ENCODE measurements around the gene MIGA2.
"Not testable (repeated sequence)": the region's sequence is repeated elsewhere in the genome, so short reads cannot be mapped to it uniquely, and the experiment has no call there.

The MIGA2 gene

DNA sequence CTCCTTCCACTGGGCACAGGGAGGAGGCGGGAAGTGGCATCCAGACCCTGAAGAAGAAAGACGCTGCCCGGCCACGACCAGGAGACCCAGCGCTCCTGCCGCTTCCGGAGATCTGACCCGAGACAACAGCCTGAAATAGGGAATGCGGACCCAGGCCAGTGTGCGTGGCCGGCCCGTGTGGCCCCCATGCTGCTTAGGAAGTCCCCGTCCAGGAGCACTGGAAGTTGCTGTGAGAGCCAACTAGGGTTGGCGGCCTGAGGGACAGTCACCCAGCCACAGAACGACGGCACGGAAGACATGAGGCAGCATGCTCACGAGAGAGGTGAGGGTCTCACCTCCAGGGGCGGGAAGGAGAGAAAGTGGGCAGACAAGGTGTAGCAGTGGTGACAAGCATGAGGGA lies 25.3 kb upstream of the MIGA2 start:
- FAIRE-seq (no peak), DNase-seq (ENCODE audit: low spot score) (no peak)

DNA sequence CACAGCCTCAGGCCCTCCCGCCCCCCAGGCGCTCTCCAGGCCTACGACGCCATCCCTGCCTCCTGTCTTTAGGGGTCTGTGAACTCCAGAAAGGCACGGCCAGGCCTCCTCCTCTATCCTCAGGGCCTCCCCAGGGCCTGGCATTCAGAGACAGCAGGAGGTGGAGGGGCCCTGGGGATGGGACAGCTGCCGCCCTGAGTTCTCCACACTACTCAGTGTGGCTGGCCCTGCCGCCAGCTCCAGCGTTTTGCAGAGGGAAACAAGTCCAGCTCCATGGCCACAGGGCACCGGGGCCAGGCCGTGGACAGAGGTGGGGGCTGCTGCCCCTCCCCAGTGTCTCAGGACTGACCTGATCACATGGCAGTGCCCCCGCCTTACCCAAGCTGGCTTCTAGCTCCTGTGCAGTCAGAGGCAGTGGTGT lies 24.7 kb upstream of the MIGA2 start:
- DNase-seq (ENCODE audit: low spot score) (no peak), FAIRE-seq (no peak)

DNA sequence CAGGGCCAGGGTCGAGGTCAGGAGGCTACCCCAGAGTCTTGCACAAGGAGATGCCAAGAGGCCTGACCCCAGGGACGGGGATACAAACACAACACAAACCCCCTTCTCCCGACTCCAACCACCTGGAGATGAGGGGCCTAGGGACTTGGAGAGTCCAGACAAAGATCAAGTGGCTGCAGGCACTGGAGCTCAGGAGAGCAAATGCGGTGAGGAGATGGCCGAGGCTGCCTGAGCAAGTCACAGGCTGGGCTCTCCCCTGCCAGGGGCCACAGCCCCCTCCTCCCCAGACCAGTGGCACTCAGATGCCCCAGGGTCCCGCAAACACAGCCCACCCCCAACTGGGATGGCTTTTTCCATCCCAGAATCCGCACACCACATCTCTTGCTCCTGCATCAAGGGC lies 24.1 kb upstream of the MIGA2 start:
- no peak for FAIRE-seq
- DNase-seq (ENCODE audit: low spot score) = no peak

DNA sequence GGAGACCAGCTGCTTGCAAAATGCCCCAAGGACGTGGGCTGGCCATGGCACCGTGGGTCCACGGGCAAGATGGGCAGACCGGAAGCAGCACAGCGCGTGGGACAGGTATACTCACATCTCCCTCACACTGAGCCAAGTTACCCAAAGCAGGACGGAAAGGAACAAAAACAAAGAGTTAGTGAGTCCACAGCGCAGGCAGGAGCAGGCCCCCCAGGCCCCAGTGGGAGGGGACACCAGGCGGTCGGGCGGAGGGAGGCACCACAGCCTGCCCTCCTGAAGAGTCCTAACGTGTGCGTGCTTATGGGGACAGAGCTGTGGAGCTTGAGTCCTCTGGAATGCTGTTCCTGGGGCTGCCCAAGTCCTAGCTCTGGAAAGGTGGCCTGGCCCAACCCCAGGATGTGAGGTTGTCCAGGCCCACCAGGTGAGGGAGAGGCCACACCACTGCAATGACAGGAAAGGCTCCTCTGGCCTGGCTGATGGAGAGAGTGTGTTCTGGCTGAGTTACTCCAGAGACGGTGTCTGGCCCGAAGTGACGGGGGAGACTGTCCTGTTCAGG lies 23.5 kb upstream of the MIGA2 start:
- no peak for FAIRE-seq
- no peak for DNase-seq (ENCODE audit: low spot score)

DNA sequence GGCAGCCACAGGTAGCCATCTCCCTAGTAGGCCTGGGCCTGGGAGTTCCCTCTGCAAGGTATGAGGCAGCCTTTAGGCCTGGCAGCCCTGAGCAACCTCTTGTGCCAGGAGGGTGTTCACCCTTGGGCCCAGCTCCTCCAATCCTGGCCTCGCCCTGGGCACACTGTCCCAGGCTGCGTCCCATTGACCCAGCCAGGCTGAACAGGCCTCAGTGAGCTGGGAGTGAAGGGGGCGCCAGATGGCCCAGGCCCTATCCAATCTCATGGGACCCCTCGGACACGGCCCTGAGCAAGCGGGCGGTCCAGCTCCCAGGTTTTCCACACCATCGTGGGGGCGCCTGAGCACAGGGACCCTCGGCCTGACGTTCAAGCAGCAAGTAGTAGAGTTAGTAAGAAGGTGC lies 22.8 kb upstream of the MIGA2 start:
- DNase-seq (ENCODE audit: low spot score) (no peak), FAIRE-seq (no peak)

DNA sequence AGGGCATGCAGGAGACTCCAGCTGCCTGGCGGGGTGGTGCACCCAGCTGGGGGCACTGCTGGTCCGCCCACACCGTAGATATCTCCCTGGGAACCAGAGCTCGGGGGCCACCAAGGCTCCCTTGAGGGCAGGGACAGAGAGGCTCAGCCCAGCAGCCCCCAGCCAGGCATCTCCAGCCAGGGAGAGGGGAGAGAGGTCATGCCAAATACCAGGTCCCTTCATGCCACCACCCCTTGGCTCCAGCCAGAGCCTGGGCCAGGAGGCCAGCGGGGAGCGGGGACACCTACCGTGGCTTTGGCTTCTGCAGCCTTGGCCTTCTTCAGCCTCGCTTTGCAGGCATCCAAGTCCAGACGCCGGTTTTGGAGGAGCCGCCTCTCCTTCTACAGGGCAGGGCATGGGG lies 22.3 kb upstream of the MIGA2 start:
- DNase-seq (ENCODE audit: low spot score) (no peak), FAIRE-seq (no peak)

DNA sequence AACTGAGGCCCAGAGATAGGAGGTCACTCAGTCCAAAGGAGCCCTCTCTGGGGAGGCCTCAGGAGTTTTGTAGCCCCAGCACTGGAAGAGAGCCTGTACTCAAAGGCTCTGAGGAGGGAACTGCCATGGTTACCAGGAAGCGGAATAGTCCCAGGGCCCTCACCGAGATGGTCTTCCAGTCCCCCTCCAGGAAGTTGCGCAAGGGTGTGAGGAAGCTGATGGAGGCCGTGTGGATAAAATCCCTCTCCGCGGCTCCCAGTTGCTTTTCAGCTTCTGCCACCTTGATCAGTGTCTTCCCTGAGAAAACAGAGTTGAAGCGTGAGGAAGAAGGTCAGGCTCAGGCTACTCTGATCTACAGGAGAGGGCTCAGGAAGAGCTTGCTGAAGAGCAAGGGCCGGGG lies 21.8 kb upstream of the MIGA2 start:
- FAIRE-seq (no peak), DNase-seq (ENCODE audit: low spot score) (no peak)

DNA sequence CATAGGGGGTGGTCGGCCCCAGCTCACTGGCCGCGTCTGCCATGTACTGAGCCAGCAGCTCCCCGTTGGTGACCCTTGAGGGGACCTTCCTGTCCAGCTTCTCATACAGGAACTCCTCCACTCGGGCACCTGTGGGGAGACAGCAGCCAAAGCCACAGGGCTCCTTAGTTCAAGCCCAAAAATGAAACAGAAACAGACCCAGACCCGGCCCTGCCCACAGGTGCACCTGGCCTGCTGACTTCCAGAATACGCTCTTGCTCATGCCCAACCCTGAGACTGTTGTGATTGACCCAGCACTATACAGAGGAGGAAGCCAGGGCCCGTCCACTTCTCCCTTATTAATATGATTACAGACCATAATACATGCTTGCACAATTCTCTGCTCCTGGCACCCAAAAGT lies 15.3 kb upstream of the MIGA2 start:
- DNase-seq (ENCODE audit: low spot score) = no peak
- FAIRE-seq = no peak

DNA sequence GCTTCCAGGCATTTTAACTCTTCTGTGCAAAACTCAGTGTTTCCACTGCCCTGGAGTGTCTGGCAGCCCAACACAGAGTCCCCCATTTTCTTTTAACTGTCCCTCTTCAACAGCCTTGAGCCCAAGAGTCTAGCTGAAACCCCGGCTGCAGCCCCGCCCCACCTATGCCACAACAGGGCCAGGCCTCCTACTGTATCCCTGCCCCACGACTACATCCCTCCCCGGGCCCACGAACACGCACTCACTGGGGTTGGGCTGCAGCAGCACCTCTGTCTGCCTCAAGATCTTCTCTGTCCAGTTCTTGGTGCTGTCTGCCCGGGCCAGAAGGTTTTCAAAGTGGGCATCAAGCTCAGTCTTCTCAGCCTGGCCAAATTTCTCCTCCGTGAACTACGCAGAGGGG lies 14.4 kb upstream of the MIGA2 start:
- FAIRE-seq (no peak), DNase-seq (ENCODE audit: low spot score) (no peak)

DNA sequence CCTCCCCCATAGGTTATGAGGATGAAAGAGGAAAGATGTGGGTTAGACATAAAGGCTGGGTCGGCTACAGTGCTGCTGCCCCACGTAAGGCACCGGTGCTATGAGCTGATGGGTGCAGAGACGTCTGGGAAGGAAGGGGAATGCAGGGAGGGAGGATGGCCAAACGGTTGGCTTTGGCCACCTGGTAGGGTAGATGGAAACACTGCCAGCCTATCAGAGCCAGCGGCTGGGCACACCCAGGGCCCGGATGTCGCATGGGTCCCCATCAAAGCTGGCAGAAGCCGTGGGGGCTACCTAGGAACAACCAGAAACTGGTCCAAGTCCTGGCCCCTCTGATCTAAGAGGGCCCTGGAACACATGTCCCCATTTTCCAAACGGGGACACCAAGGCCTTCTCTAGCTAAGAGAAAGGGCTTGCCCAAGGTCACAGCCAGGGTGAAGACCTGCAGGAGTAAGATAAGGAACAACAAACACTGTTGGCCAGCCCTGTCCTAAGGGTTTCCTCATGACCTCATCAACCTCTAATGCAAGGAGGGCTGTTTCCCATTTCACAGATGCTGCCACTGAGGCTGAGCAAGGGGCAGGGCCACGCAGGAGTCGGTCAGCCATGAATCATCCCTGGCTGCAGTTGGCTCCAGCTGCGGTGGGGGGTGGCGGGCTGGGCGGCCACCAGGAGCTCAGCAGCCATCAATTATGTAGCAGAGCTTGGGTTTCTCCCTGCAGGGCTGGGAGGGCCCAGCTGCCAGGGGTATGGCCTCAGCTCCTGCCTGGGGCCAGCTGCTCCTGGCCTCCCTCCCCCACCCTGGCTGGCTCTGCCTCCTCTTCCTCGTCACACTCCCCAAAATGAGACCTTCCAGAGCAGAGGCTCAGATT lies 13.2 kb upstream of the MIGA2 start:
- DNase-seq (ENCODE audit: low spot score) = peak; percentile 85

DNA sequence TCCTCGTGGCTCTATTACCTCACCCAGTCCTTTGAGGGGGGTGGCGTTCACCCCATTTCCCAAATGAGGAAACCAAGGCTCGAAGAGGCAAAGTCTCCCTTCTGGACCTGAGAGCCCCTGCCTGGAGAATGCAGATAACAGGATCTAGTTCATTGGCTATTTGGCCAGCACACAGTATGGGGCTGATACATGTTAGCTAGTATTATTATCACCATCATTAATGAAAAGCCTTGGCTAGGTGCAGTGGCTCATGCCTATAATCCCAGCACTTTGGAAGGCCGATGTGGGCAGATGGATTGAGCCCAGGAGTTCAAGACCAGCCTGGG lies 12.6 kb upstream of the MIGA2 start:
- DNase-seq (ENCODE audit: low spot score) (no peak), FAIRE-seq (no peak)

More for the DNA sequence above, 13.2 kb upstream of the MIGA2 start:
- FAIRE-seq = peak; percentile 69

DNA sequence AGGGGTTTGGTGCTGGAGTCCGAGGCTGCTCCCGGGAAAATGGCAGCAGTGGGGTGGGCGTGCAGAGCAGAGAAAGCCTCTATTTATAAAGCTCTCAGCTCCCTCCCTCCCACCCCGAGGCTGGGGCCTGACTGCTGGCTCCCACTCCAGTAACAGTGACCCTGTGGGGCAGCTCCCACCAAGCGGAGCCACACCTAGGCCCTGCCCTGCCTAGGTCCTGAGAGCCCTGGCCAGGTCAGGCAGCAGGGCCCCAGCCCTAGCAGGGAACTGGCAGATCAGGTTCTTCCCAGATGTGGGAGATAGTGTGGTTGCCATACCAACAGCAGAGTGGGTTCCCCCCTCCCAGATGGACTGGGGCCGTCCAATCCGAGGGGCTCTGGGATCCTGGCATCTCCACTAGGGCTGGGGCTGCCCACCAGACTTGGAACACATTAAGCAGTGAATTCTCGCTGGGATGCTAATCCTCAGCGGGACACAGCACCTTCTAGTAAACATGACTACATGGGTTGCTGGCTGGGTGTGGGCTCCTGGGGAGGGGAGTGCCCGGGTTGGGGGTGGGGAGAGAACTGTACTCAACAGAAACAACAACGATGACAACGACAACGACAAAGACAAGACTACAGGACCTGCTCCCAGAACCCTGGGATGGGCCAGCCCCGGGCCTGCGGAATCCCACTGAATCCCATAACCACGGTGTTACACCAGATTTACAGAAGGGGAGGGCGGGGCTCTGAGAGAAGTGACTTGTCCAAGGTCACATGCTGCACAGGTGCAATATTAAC lies 9.8 kb upstream of the MIGA2 start:
- FAIRE-seq = no peak
- no peak for DNase-seq (ENCODE audit: low spot score)

DNA sequence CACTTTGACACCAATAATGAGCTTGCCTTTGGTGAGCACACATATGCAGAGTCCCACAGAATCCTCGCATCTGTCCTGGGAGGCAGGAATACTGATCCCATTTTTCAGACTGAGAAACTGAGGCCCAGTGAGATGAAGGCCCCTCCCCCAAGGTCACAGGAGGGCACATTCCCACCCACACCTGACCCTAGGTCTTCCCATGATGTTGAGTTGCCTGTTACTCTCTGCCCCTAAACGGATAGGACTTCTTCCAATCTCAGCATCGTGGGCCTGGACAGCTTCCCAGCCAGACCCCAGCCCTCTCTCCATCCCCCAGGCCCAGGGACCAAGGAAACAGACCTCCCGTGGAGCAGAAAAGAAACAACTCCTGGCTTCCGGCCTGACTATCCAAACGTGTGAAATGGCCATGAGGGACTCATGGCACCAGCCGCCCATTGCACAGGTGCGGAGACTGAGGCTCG lies 9.2 kb upstream of the MIGA2 start:
- FAIRE-seq (no peak), DNase-seq (ENCODE audit: low spot score) (peak; percentile 9)

DNA sequence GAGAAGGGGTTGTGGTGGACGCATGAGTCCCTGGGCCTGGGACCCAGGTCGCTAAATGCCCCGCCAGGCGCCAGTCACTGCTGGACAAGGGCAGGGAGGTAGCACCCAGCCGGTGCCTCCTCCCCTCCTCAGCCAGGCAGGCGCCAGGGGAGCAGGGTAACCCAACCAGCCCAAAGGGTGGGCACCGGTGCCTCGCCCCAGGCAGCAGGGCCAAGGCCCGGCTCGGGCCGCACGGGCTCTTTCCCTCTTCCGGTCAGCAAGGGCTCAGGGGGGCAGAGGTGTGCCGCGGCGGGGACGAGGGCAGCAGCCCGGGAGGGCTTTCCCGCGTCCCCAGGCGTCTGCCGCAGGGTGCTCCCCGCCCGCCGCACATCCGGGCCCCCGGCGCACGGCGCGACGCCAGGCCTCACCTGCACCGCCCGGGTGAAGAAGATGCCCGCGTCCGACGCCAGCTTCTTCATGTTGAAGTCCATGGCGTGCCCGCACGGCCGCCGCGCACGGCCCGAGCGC lies 8.7 kb upstream of the MIGA2 start:
- FAIRE-seq = no peak
- DNase-seq (ENCODE audit: low spot score) = peak; percentile 28

DNA sequence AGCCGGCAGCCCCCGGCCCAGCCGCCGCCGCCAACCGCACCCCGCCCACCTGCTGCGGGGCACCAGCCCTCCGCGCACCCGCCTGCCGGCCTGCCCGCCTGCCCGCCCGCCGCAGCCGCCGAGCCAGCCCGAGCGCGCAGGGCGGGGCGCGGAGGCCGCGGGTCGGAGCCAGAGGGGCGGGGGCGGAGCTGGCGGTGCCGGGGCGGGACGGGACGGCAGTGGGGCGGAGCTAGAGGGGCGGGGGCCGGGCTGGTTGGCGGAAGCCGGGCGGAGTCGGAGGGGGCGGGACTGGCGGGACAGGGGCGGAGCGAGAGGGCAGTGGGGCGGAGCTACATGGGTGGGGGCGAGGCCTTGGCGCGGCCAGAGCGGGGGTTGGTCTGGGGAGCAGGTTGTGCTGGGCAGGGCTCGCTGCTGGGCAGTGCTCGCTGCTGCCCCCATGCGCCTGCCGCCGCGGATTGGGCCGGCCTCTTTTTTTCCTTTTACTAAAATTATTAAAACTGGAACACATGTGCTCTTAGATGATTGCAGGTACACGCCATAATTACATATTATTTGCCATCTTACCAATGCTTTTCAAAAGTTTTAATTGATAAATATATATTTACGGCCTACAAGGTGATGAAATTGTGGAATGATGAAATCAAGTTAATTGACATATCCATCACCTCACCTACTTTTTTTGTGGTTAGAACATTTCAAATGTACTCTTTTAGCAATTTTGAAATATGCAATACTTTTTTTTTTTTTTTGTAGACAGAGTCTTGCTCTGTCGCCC lies 8.0 kb upstream of the MIGA2 start, which contains the start of gene SH3GLB2:
Gene SH3GLB2, minus strand, starts transcription at position 140 of the 775 bp plus-strand sequence. CDS start 177 bp downstream, outside the sequence.
- DNase-seq (ENCODE audit: low spot score) (peak; percentile 90), FAIRE-seq (no peak)

DNA sequence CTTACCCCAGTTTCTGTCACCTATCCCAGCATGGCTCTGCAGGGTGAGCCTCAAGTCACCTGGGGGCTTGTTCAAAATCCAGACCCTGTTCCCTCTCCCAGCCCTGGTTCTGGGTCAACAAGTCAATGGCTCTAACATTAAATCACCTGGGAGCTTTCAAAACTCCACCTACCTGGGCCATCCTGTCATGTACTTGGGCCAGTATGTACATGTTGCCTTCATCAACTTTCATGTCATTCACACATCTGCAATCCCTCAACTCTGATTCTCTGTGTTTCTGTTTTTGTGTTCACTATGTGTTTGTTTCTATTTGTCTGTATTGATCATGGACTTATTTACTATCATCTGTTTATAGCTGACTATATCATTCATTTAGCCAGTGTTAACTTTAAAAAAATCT lies 6.2 kb upstream of the MIGA2 start:
- FAIRE-seq (no peak), DNase-seq (ENCODE audit: low spot score) (no peak)

DNA sequence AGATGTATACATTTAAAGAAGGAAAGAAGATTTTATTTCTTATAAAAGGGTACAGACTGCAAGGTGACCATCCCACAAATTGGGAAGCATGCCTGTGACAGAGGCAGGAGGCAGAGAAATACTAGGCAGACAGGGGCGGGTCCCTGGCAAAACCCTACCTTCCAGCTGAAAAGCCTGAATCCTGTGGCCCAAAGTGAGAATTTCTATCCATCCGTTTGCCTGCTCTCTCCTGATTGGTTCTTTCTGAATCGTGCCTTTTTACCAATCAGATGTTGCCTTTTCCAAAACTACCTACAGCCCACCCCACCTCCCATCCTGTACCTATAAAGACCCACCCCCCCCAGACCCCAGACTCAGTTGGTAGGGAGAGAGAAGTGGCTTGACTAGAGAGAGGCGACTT lies 4.9 kb upstream of the MIGA2 start:
- no peak for DNase-seq (ENCODE audit: low spot score)
- FAIRE-seq = no peak

DNA sequence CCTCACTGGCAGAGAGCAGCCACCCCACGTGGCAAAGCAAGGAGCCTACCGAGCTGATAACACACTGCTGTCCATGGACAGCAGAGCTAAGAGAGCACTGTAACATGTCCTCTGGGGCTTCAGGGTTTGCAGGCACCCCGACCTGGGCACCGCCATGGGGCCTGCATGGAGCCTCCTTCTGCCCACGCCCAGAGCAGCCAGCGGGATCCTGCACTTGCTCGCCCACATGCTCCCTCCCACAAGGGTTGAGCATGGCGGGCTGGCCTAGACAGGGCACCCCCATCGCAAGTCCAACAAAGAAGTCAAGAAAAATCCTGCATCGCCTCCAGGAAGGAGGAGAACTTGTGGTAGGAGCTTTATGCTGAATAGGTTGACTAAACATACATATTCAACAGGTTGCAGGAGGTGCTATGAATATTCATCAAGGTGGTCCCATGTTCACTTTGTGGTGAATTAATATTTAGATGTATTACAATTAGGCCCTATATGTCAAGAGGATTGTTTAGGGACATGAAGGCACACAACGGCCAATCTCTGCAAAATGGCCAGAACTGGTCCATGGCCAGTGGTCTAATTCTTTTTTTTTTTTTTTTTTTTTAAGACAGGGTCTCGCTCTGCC lies 3.8 kb upstream of the MIGA2 start:
- FAIRE-seq = no peak

DNA sequence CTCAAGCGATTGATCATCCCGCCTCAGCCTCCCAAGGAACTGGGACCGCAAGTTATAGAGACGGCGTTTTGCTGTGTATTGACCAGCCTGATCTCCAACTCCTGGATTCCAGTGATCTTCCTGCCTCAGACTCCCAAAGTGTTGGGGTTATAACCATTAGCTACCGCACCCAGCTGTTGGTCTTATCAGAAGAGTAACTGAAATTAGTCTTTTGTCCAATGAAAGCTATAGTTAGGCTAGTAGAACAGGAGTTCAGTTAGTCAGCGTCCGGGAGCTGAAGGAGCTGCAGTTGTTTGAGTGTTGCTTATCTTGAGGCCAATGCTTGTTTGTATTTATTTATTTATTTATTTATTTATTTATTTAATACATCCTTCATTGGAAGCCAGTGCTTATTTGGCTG lies 3.2 kb upstream of the MIGA2 start:
- no peak for DNase-seq (ENCODE audit: low spot score)
- no peak for FAIRE-seq

More for the DNA sequence above, 3.8 kb upstream of the MIGA2 start:
- DNase-seq (ENCODE audit: low spot score) = no peak

DNA sequence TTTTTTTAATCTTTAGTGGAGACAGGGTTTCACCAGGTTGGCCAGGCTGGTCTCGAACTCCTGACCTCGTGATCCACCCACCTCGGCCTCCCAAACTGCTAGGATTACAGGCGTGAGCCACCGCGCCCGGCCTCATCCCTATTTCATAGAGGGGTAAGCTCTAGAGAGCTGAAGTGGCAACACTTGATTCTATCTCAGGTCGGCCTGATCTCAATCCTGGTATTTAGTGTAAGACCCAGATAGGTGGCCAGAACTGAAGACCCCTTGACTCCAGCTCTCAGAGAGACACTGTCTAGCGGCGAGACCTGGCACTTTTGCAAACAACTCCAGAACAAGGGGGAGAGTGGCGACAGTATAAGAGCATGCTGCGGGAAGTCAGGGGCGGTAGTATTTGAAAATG lies 588 bp upstream of the MIGA2 start:
- DNase-seq (ENCODE audit: low spot score); FAIRE-seq: not testable (repeated sequence)

All from RCC 7860 (cell line).